Transverse colon (tissue), 4 donors: ENCODE measurements around the gene PDCD10. TPM values are rescaled to one million over a fixed set of nuclear protein-coding genes. Genes with fewer than 3 reads are reported as not detected.

Experiments
- DNase-seq: peaks from one replicate; pipeline ENCODE4 v3.0.0-alpha.2; 2019
- H3K27ac ChIP-seq, 4 donors: fragments of 200-600 bp; sonication (generic); 2 replicates each; pipeline ENCODE4 v1.5.1; 2016 to 2018; ENCODE audit warnings: inconsistent platforms in 4 of 4
- H3K27me3 ChIP-seq: fragments of 200-600 bp; sonication (generic); 2 replicates; pipeline ENCODE4 v1.5.1; 2017; ENCODE audit warnings: inconsistent platforms
- H3K36me3 ChIP-seq, 4 donors: fragments of 200-600 bp; sonication (generic); 2 replicates each; pipeline ENCODE4 v1.5.1; 2017 to 2019; ENCODE audit warnings: inconsistent platforms in 4 of 4
- H3K4me1 ChIP-seq, 4 donors: fragments of 200-600 bp; sonication (generic); 2 replicates each; pipeline ENCODE4 v1.5.1; 2017 to 2020; ENCODE audit warnings: inconsistent platforms in 4 of 4
- H3K4me3 ChIP-seq, 4 donors: fragments of 200-600 bp; sonication (generic); 1 replicate in 1 of 4; 2 replicates in 3 of 4; pipeline versions ENCODE4 v1.5.1 to v1.6.1; 2017 to 2019; ENCODE audit warnings: inconsistent platforms in 4 of 4
- H3K9me3 ChIP-seq, 2 donors: fragments of 200-600 bp; sonication (generic); 2 replicates each; pipeline ENCODE4 v1.5.1; 2017 to 2019; ENCODE audit warnings: inconsistent platforms in 2 of 2
- CTCF ChIP-seq, 5 experiments: fragments of 200-600 bp in 3 of 5; fragments of 450-650 bp in 2 of 5; sonication (generic) in 3 of 5; IDR thresholded peaks; 1 replicate in 2 of 5; 2 replicates in 3 of 5; pipeline ENCODE4 v1.5.1; 2016 to 2017; ENCODE audit warnings: antibody characterized with exemption in 5 of 5, inconsistent platforms in 3 of 5, mild to moderate bottlenecking in 2 of 5, moderate library complexity in 1 of 5
- EP300 ChIP-seq: sonication (generic); formaldehyde crosslinking; IDR thresholded peaks from one replicate; pipeline ENCODE4 v1.6.1; 2017; ENCODE audit warnings: antibody characterized with exemption, low read depth
- POLR2A ChIP-seq: fragments of 450-650 bp; IDR thresholded peaks from one replicate; pipeline ENCODE4 v1.6.1; 2016; ENCODE audit warnings: antibody characterized with exemption, mild to moderate bottlenecking, moderate library complexity
- POLR2AphosphoS5 ChIP-seq, 3 donors: sonication (generic); formaldehyde crosslinking; IDR thresholded peaks; one replicate each; pipeline ENCODE4 v1.6.1; 2016; ENCODE audit warnings: antibody characterized with exemption in 3 of 3
- WGBS, 2 donors: methylation state at CpG; one replicate each; pipeline ENCODE4 v1.1.5; 2018; ENCODE audit warnings: low coverage in 1 of 2; 5-methylcytosine and 5-hydroxymethylcytosine counted together
- in situ Hi-C, 4 donors: fragments of 200-750 bp; cut with MboI; loops; one replicate each; pipeline versions ENCODE4 v1.15.0 to v1.15.1; 2017; ENCODE audit warnings: low sequenced_read_pairs in 3 of 4, low pct_ligation_motif_present in 1 of 4, low pct_unique_long_range_greater_than_20kb in 1 of 4
- intact Hi-C: fragments of 100-400 bp; cut with DNase I; formaldehyde crosslinking; loops from one replicate; pipeline ENCODE4 v1.15.1; 2023; ENCODE audit warnings: low total_unique reads
- total RNA-seq, 4 donors: library from RNA; depleted of rRNA; stranded (reverse); fragments of >200 nt; gene quantifications; one replicate each; pipeline ENCODE4 v1.1.0, GENCODE V29; 2016

Gene PDCD10
- total RNA-seq, 4 donors from 2014 or later = 32.0 to 99.6 (median 89.0) TPM

GRCh38 chr3:167728176-167728575, 6.5 kb downstream of the PDCD10 start:
- Histone ChIP-seq H3K36me3 (no peaks in the 10 kb centered on the region), H3K9me3 (no peaks in the 10 kb centered on the region), H3K27me3 (no peaks in the 10 kb centered on the region), H3K27ac (no peak overlapping the region), H3K4me1 (peaks cover 3 to 20% (median 14%) of the 10 kb centered on the region in 4 donors), H3K4me3 (no peak overlapping the region)
- no peak for DNase-seq
- WGBS, 2 donors = 62 to 68% methylated on average over 3 of the region's 3 CpGs
- TF ChIP-seq POLR2A = no peak
- TF ChIP-seq POLR2AphosphoS5 (IDR thresholded peaks at IDR 0.05) = no peak
- TF ChIP-seq EP300 = no peak
- TF ChIP-seq CTCF (IDR thresholded peaks at IDR 0.05) = no peak
- intact Hi-C loops = no loop called here
- in situ Hi-C loops = no loop called here

- 79 to 80% methylated on average over 3 of the region's 3 CpGs for WGBS, 2 donors
- Histone ChIP-seq H3K4me1 (peaks cover 0 to 9% (median 3%) of the 10 kb centered on the region in 4 donors), H3K9me3 (no peaks in the 10 kb centered on the region), H3K36me3 (peaks cover 0 to 14% (median 7%) of the 10 kb centered on the region in 4 donors), H3K27ac (no peak overlapping the region), H3K4me3 (no peak overlapping the region), H3K27me3 (no peaks in the 10 kb centered on the region)
- no peak for DNase-seq
- intact Hi-C loops (no loop called here), in situ Hi-C loops (no loop called here)
- TF ChIP-seq CTCF (IDR thresholded peaks at IDR 0.05) (no peak), POLR2AphosphoS5 (IDR thresholded peaks at IDR 0.05) (no peak), POLR2A (no peak), EP300 (no peak)
These were observed 10.8 kb downstream of the PDCD10 start for GRCh38 chr3:167723872-167724271.

- in situ Hi-C loops = no loop called here
- H3K27ac ChIP-seq = no peak overlapping the region
- H3K4me1 ChIP-seq = peaks cover 0 to 5% (median 0%) of the 10 kb centered on the region in 4 donors
- DNase-seq = no peak
- intact Hi-C loops = no loop called here
- peaks cover 0 to 22% (median 11%) of the 10 kb centered on the region in 4 donors for H3K36me3 ChIP-seq
- no peak overlapping the region for H3K4me3 ChIP-seq
- 87 to 100% methylated on average over 2 to 4 of the region's 4 CpGs for WGBS, 2 donors
- TF ChIP-seq POLR2AphosphoS5 (IDR thresholded peaks at IDR 0.05) = no peak
- TF ChIP-seq POLR2A = no peak
- TF ChIP-seq CTCF (IDR thresholded peaks at IDR 0.05) = no peak
- TF ChIP-seq EP300 = no peak
- H3K27me3 ChIP-seq = no peaks in the 10 kb centered on the region
- H3K9me3 ChIP-seq = no peaks in the 10 kb centered on the region
These were observed 11.6 kb downstream of the PDCD10 start for GRCh38 chr3:167723025-167723512.

GRCh38 chr3:167718582-167718981, 16.1 kb downstream of the PDCD10 start:
- Histone ChIP-seq H3K36me3 (peaks cover 0 to 27% (median 11%) of the 10 kb centered on the region in 4 donors), H3K9me3 (no peaks in the 10 kb centered on the region), H3K4me1 (peaks cover 0 to 14% (median 3%) of the 10 kb centered on the region in 4 donors), H3K27ac (no peak overlapping the region), H3K27me3 (no peaks in the 10 kb centered on the region), H3K4me3 (no peak overlapping the region)
- in situ Hi-C loops (no loop called here), intact Hi-C loops (no loop called here)
- 100% methylated on average over 1 of the region's 1 CpG for WGBS, 2 donors
- DNase-seq = no peak
- TF ChIP-seq POLR2AphosphoS5 (IDR thresholded peaks at IDR 0.05) (no peak), CTCF (IDR thresholded peaks at IDR 0.05) (no peak), EP300 (no peak), POLR2A (no peak)
